Fibroblast of skin of right biceps (primary cell): ENCODE measurements around the gene RPRML.

Experiments used
- DNase-seq: peaks from one replicate; pipeline ENCODE4 v3.0.0-alpha.2; 2013

Gene RPRML

DNA sequence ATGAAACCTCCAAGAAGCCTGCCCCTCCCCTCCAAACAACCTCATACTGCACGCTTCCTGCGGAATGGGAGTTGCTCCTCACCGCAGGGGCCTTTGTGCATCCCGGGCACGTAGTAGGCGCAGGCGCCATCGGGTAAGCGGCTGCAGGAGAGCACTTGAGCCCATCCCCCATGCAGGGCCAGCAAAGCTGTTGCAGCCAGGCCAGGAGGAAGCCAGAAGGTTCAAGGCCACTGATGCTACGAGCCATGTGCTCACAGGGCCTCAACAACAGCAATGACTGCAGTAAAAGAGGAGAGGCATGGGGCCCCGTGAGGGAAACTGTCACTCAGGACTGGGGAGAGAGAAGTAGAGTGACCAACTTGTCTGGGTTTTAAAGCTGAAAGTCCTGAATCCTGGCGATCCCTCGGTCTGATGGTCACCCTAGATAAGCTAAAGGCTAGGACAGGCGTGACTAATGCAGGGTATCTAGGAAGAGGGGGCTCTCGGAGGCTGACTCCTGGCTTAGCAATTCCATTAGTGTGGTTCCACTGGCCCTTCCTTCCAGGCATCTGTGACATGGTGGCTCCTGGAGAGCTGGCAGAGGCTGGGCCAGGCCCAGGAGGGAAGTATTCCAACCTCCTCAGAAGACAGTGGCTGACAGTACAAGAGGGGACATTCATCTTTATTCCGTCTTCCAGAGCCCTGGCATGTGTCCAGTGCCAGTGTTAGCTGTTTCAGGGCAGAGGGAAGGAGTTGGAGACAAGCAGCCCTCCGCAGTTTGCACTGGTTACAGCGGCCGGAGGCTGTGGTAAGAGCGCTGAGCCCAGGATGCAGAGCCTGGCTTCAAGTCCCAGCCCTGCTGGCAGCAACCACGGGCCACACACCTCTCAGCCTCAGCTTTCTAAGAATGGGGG lies 35.3 kb downstream of the RPRML start:
- peak; percentile 44 for DNase-seq

DNA sequence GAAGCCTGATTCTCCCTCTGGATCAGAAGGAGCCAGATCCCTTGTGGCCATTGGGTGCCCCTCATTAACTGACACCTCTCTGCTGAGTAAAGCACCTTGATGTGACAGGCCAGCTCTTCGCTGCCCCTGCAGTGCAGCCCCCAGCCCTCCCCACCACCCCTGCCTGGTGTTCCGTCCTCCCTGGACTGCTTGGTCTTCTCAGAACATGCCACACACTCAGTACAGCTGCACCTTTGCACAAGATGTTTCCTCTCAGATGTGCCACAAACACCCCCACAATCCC lies 35.9 kb downstream of the RPRML start:
- DNase-seq: no peak

DNA sequence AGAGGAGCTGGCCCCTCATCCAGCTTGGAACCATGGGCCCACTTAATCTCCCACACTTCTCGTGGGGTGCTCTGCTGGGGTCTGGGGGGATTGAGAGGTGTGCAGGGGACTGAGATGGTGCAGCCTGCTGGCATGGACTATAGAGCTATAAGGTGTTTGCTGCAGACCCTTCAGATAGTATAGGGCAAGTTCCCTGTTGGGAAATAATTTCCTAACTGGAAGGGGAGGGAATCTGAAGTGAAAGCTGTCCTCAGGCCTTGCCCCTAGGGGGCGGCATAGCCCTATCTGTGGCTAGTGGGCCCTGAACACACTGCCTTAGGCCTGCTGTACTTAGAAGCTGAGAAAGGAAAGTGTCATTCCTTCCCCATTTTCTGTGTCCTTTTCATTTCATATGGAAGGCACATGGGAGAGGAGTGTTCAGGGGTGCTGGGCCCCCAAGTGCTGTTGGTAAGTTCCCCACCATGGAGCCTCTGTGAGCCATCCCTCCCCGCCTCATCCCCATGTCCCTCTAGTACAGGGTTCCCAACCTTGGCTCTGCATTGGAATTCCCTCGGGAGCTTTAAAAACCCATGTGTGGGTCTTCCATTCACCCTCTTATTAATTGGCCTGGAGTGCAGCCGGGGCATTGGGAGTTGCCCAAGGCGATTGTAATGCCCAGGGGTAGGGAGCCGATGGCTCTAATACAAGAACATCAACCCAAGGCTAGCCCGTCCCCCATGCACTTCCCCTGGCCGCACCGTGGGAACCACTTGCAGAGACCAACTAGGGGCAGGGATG lies 36.4 kb downstream of the RPRML start:
- peak; percentile 68 for DNase-seq

DNA sequence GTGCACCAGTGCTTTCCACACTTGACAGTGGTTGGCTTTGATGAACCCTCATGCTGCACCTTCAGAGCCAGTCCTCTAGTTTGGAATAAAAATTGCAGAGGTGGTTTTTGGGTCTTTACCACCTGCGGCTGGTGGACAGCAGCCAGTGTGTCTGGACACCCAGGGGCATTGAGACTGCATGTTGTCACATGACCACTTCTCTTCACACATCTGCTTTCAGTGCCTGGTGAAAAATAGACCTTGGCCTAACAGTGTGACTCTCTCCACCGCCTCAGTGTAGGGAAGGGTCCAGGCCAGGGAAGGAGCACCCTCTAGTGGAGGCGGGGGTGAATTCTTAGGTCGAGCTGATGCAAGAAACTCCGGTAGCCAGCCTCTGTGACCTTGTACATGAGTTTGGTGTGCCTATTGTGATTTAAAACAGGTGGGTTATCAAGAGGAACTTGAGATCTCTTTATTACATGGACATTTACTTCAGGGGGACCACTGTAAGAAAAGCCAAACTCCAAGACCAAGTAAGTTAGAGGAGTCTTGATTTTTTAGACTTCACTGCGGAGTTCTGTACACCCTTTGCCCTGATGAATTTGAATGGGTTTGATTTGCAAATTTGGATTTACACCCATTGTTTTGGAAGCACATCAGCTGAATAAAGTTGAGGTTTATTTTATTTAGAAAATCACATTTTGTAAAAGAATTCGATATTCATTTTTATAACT lies 38.2 kb downstream of the RPRML start:
- DNase-seq: peak; percentile 69

DNA sequence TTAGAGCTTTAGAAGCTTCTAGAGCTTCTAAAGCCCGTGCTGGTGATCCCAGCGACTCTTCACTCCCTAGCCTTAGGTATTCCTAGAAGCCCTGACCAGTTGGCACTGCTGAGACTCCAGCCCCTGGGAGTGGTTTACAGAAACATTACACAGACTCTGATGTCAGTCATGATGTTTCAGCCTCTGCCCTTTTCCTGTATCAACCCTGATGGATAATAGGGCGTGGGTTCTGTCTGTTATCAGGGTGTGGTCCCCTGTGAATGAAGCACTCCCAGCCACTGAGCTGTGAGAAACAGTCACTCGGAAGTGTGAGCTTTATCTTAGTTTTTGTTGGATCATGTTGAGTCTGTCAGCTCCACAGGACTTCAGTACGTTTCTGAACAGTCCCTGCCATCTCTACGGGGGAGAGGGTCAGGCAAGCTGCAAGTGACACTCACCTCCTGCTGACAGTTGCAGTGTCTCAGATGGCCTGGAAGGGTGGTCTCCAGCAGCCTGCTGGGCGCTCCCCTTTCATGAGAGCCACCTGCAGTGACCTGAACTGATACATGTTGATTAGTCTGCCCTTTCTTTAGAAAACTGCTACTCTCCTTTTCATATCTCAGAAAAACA lies 43.3 kb downstream of the RPRML start:
- no peak for DNase-seq

DNA sequence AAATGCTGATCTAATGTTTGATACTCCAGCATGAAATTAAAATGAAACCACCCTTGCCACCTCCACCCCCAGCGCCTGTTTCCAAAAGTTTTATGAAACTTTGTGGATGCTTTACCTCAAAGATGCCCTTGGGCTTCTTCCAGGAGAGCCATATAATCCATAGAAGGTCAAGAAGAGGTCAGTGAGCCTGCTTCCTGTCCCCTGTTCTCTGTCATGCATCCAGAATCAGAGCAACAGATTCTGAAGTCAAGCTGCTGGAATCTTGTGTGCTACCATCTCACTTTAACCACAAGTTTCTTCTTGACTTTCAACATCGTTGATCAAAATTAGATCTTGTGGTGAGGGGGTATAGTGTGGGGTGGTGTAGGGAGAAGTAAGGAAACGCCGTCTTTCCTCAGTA lies 47.5 kb downstream of the RPRML start:
- no peak for DNase-seq

DNA sequence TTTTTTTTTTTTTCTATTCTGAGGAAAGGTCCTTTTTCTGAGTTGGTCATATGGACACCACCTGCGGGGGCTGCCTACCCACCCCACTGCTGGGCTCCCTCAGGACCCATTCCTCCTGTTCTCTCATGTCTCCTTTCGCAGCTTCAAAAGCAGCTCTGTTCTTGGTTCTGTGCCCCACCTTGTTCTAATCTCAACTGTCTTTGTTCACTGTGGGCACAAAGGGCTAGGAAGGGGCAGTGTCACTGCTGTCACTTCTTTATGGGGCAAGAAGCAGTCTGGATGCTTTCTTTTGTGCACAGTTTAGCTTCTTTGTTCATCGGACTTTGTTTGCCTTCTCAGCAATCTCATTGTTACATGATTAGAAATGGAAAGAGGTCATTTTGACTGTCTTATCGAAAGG lies 49.0 kb downstream of the RPRML start:
- DNase-seq: no peak

DNA sequence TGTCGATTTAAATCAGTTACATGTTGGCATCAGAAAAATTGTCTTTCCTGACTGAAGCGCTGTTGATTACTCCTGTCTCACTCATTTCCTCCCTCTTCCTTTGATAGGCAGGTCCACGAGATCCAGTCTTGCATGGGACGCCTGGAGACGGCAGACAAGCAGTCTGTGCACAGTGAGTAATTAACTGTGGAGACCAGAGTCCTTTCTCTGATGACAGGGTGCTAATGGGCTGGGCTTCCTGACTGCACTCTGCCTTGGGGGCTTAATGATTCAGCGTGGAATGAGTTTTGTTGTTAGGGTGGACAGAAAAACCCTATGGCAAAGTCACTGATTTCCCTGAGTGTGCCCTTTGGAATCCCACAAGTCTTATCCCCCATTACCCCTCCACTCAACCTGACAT lies 49.6 kb downstream of the RPRML start:
- DNase-seq: peak; percentile 85

DNA sequence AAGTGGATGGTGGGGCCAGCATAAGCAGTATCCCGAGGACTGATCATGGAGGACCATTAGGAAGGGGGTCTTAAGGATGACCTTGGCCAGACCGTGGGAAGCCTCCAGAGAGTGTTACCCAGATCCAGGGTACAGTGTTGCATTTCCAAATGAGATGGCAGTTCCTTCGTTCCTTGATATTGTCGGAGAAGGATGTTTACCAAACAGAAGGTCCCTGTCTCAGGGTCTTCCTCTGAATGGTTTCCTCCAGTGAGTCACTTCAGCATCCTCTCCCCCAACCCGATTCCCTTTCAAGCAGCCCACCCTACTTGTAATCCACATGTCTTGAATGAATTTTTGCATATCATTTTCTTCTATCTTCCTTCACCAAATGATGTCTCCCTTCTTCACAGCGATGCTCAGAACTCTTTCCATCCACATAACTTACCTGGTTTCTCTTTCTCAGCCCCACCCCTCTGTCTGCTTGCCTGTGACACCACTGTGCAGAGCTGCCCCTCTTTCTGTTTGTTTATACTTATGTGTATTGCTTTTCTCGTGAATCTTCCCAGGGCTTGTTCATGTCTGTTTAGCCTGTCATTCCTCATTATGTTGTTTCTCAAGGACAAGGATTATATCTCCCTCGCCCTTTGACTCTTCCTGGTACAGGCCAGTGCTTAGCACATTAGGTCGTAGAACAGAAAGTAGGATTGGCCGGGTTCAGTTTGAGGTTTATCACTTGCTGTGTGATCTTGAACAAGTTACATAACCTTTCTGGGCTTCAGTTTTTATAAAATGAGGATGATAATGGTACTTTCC lies 50.4 kb downstream of the RPRML start:
- no peak for DNase-seq
